Tibial nerve (tissue), 4 donors: ENCODE measurements around the gene GADD45A.

Experiments
- EP300 ChIP-seq, 2 donors: sonication (generic); formaldehyde crosslinking; IDR thresholded peaks; one replicate each; pipeline ENCODE4 v1.6.1; 2017; ENCODE audit warnings: antibody characterized with exemption in 2 of 2, mild to moderate bottlenecking in 1 of 2
- POLR2A ChIP-seq, 2 donors: fragments of 450-650 bp; IDR thresholded peaks; one replicate each; pipeline ENCODE4 v1.6.1; 2017; ENCODE audit warnings: antibody characterized with exemption in 2 of 2, mild to moderate bottlenecking in 2 of 2, moderate library complexity in 2 of 2
- TF ChIP-seq, protein P1 (sequence below), 5 experiments: fragments of 200-600 bp in 3 of 5; fragments of 450-650 bp in 2 of 5; sonication (generic) in 3 of 5; IDR thresholded peaks; one replicate each; pipeline ENCODE4 v1.5.1; 2016 to 2019; ENCODE audit warnings: antibody characterized with exemption in 5 of 5, mild to moderate bottlenecking in 3 of 5, moderate library complexity in 2 of 5

DNA sequence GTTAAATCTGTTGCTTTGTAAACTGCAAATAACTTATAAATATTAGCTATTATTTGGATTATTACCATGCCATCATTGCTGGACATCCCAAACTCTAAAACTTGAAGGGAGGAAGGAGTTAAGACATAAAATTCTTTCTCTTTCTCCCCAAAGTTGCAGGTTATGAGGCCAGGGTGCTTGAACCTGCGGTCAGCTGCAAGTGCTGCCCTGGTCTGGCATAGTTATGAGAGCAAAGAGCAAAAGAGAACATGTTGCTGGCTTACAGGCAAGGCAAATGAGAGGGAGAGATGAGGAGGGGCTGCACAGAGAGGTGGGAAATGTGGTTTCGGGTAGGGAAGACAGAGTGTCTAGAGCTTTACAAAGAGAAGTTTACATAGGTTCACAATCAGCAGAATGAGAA is 30.8 kb downstream of the GADD45A start:
- TF ChIP-seq POLR2A (IDR thresholded peaks at IDR 0.05) = no peak
- TF ChIP-seq, protein P1, sequence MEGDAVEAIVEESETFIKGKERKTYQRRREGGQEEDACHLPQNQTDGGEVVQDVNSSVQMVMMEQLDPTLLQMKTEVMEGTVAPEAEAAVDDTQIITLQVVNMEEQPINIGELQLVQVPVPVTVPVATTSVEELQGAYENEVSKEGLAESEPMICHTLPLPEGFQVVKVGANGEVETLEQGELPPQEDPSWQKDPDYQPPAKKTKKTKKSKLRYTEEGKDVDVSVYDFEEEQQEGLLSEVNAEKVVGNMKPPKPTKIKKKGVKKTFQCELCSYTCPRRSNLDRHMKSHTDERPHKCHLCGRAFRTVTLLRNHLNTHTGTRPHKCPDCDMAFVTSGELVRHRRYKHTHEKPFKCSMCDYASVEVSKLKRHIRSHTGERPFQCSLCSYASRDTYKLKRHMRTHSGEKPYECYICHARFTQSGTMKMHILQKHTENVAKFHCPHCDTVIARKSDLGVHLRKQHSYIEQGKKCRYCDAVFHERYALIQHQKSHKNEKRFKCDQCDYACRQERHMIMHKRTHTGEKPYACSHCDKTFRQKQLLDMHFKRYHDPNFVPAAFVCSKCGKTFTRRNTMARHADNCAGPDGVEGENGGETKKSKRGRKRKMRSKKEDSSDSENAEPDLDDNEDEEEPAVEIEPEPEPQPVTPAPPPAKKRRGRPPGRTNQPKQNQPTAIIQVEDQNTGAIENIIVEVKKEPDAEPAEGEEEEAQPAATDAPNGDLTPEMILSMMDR (IDR thresholded peaks at IDR 0.05) = no peak
- no peak for TF ChIP-seq EP300 (IDR thresholded peaks at IDR 0.05)
